ENCODE results near the gene SLC32A1.

SLC32A1 gene

GRCh38 chr20:38724626-38725147 lies 401 bp downstream of the SLC32A1 start:
- intact Hi-C loops (cut with DNase I): no loop called here
- DNase-seq: peak in 2 of 42 donors; percentile 16 to 30

GRCh38 chr20:38725148-38725901 lies 1.0 kb downstream of the SLC32A1 start:
- peak in 35 of 42 donors; percentile 16 to 80 (median 58) for DNase-seq
- intact Hi-C loops (cut with DNase I): no loop called here

- DNase-seq: peak in 32 of 42 donors; percentile 34 to 74 (median 58)
- intact Hi-C loops (cut with DNase I): no loop called here
Measured at GRCh38 chr20:38725931-38726803, 1.9 kb downstream of the SLC32A1 start.

GRCh38 chr20:38726804-38727606 lies 2.7 kb downstream of the SLC32A1 start:
- peak; percentile 50 to 87 (median 76) for DNase-seq
- intact Hi-C loops (cut with DNase I): no loop called here

GRCh38 chr20:38727607-38728190 lies 3.4 kb downstream of the SLC32A1 start:
- DNase-seq: peak in 5 of 42 donors; percentile 9 to 33 (median 11)
- intact Hi-C loops (cut with DNase I): no loop called here

GRCh38 chr20:38728191-38728781 lies 4.0 kb downstream of the SLC32A1 start:
- intact Hi-C loops (cut with DNase I): no loop called here
- DNase-seq: peak in 4 of 42 donors; percentile 10 to 30 (median 18)

GRCh38 chr20:38728911-38729642 lies 4.8 kb downstream of the SLC32A1 start:
- intact Hi-C loops (cut with DNase I): no loop called here
- DNase-seq: peak in 14 of 42 donors; percentile 8 to 57 (median 28)

GRCh38 chr20:38729767-38730166 lies 5.5 kb downstream of the SLC32A1 start:
- intact Hi-C loops (cut with DNase I): loop anchor here (5.0 kb wide), 1 partner anchor 82 kb away; no protein-coding TSS in a partner anchor
- peak in 1 of 42 donors; percentile 32 for DNase-seq

GRCh38 chr20:38730167-38730988 lies 6.1 kb downstream of the SLC32A1 start:
- intact Hi-C loops (cut with DNase I): loop anchor here (5.0 kb wide), 1 partner anchor 83 kb away; no protein-coding TSS in a partner anchor
- DNase-seq: peak in 37 of 42 donors; percentile 19 to 83 (median 55)

- DNase-seq: peak; percentile 54 to 93 (median 84)
- intact Hi-C loops (cut with DNase I): loop anchor here (5.0 kb wide), 1 partner anchor 84 kb away; no protein-coding TSS in a partner anchor
Measured at GRCh38 chr20:38730989-38731737, 6.9 kb downstream of the SLC32A1 start.

- intact Hi-C loops (cut with DNase I): loop anchor here (5.0 kb wide), 1 partner anchor 84 kb away; no protein-coding TSS in a partner anchor
Measured at GRCh38 chr20:38731738-38732113, 7.4 kb downstream of the SLC32A1 start.

GRCh38 chr20:38732981-38733380 lies 8.7 kb downstream of the SLC32A1 start:
- intact Hi-C loops (cut with DNase I): loop anchor here (5.0 kb wide), 1 partner anchor 86 kb away; no protein-coding TSS in a partner anchor
- no peak for DNase-seq

More at GRCh38 chr20:38731738-38732113, 7.4 kb downstream of the SLC32A1 start:
- no peak for DNase-seq

- intact Hi-C loops (cut with DNase I): no loop called here
- no peak for DNase-seq
Measured at GRCh38 chr20:38735172-38735571, 10.9 kb downstream of the SLC32A1 start.

- no peak for DNase-seq
- intact Hi-C loops (cut with DNase I): no loop called here
Measured at GRCh38 chr20:38737887-38738286, 13.6 kb downstream of the SLC32A1 start.

- no peak for DNase-seq
- intact Hi-C loops (cut with DNase I): loop anchor here (5.0 kb wide), 1 partner anchor 98 kb away; no protein-coding TSS in a partner anchor
Measured at GRCh38 chr20:38745757-38746156, 21.5 kb downstream of the SLC32A1 start.
